HUES6 (cell line): ENCODE results near the gene KIRREL3.
"Not testable (repeated sequence)": the region's sequence is repeated elsewhere in the genome, so short reads cannot be mapped to it uniquely, and the experiment has no call there.

ENCODE experiments used
- H3K27ac ChIP-seq: 2 replicates; pipeline ENCODE4 v1.7.0; 2013; ENCODE audit warnings: low read depth, mild to moderate bottlenecking, low read length, inconsistent platforms
- H3K27me3 ChIP-seq: 2 replicates; pipeline ENCODE4 v1.6.1; 2013; ENCODE audit warnings: low read length; ENCODE audit not compliant: control insufficient read depth, insufficient read depth
- H3K36me3 ChIP-seq: 2 replicates; pipeline ENCODE4 v1.6.1; 2013; ENCODE audit warnings: low read length; ENCODE audit not compliant: control insufficient read depth, insufficient read depth
- H3K4me1 ChIP-seq: 2 replicates; pipeline ENCODE4 v1.6.1; 2013; ENCODE audit warnings: low read length; ENCODE audit not compliant: control insufficient read depth, insufficient read depth
- H3K4me3 ChIP-seq: 2 replicates; pipeline ENCODE4 v1.5.1; 2013; ENCODE audit warnings: low read depth, low read length
- H3K9ac ChIP-seq: one replicate; pipeline ENCODE4 v1.6.1; 2013; ENCODE audit warnings: mild to moderate bottlenecking, low read length
- H3K9me3 ChIP-seq: 2 replicates; pipeline ENCODE4 v1.6.1; 2013; ENCODE audit warnings: low read depth, low read length; ENCODE audit not compliant: control insufficient read depth, insufficient read depth

Gene KIRREL3

DNA sequence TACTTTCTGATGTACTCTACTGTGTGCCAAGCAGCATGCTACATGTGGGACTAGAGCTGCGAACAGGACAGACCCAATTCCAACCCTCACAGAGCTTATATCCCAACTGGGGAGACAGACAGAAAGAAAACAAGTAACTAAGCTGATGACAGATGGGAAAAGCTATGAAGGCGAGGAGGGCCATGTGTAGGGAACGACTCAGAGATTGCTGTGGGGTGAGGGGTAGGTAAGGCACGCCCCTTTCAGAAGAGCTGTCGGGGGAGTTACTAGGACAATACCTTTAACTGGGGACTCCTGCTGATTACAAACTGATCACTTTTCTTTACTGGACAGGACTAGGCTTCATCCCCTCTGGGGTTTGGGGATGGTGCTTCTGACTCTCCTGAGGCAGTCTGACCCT lies 596.2 kb downstream of the KIRREL3 start:
- Histone ChIP-seq H3K4me1 (peaks cover 33% of the 10 kb centered on the region), H3K9ac (no peak overlapping the region), H3K36me3 (peaks cover 21% of the 10 kb centered on the region; the same call in 1 of the 2 replicates), H3K9me3 (peaks cover 11% of the 10 kb centered on the region; the same call in 1 of the 2 replicates), H3K4me3 (no peak overlapping the region), H3K27me3 (no peaks in the 10 kb centered on the region), H3K27ac (no peak overlapping the region)

GRCh38 chr11:126403658-126404057 lies 596.9 kb downstream of the KIRREL3 start:
- no peak overlapping the region; the same call in 1 of the 2 replicates for H3K4me3 ChIP-seq
- peaks cover 13% of the 10 kb centered on the region; the same call in 1 of the 2 replicates for H3K36me3 ChIP-seq
- H3K4me1 ChIP-seq = peaks cover 33% of the 10 kb centered on the region
- peak overlapping the region; percentile 19 for H3K9ac ChIP-seq
- no peaks in the 10 kb centered on the region for H3K27me3 ChIP-seq
- H3K27ac ChIP-seq = no peak overlapping the region
- peaks cover 11% of the 10 kb centered on the region; the same call in 1 of the 2 replicates for H3K9me3 ChIP-seq

GRCh38 chr11:126403022-126403581 lies 597.5 kb downstream of the KIRREL3 start:
- H3K4me3 ChIP-seq = peak overlapping the region; percentile 9; the same call in 1 of the 2 replicates
- peak overlapping the region; percentile 5 for H3K9ac ChIP-seq
- H3K27ac ChIP-seq = no peak overlapping the region
- peaks cover 11% of the 10 kb centered on the region; the same call in 1 of the 2 replicates for H3K9me3 ChIP-seq
- peaks cover 10% of the 10 kb centered on the region; the same call in 1 of the 2 replicates for H3K36me3 ChIP-seq
- H3K27me3 ChIP-seq = no peaks in the 10 kb centered on the region
- peaks cover 33% of the 10 kb centered on the region for H3K4me1 ChIP-seq

DNA sequence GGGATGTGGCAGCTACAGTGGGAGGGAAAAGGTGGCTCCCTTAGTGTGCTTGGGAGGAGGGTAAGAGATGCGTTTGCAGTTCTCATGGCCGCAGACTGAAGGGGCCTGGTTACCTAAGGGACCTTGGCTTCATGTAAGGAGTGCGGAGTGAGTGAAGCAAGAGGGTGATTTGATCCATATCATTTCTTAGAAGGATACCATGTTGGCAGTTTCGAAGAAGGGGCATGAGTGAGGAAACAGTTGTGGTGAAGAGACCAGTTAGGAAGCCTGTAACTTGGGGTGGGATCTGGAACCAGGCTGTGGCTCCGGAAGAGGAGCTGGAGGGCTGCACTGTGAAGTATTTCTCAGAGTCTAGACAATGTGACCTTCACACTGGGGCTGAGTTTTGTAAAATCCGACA lies 600.1 kb downstream of the KIRREL3 start:
- Histone ChIP-seq H3K9ac (no peak overlapping the region), H3K27ac (no peak overlapping the region), H3K4me1 (peaks cover 29% of the 10 kb centered on the region), H3K9me3 (peaks cover 11% of the 10 kb centered on the region; the same call in 1 of the 2 replicates), H3K27me3 (no peaks in the 10 kb centered on the region), H3K4me3 (no peak overlapping the region), H3K36me3 (no peaks in the 10 kb centered on the region)

DNA sequence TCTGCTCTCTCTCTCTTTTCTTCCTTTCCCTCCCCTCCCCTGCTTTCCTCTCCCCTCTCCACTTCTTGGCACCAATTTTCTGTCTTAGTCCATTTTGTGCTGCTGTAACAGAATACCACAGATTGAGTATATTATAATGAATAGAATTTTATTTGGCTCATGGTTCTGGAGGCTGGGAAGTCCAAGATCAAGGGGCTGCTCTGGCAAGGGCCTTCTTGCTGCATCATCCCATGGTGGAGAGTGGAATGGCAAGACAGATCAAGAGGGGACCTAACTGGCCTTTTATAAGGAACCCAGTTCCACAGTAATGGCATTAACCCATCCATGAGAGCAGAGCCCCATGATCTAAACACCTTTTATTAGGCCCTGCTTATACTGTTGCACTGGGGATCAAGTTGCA lies 600.6 kb downstream of the KIRREL3 start:
- Histone ChIP-seq H3K9me3 (peaks cover 11% of the 10 kb centered on the region; the same call in 1 of the 2 replicates), H3K4me1 (peaks cover 25% of the 10 kb centered on the region), H3K27me3 (no peaks in the 10 kb centered on the region), H3K4me3 (no peak overlapping the region), H3K36me3 (no peaks in the 10 kb centered on the region), H3K9ac (no peak overlapping the region), H3K27ac (no peak overlapping the region)

GRCh38 chr11:126398721-126399120 lies 601.8 kb downstream of the KIRREL3 start:
- H3K9me3 ChIP-seq = peaks cover 11% of the 10 kb centered on the region; the same call in 1 of the 2 replicates
- peaks cover 14% of the 10 kb centered on the region for H3K4me1 ChIP-seq
- no peak overlapping the region for H3K9ac ChIP-seq
- no peaks in the 10 kb centered on the region for H3K36me3 ChIP-seq
- no peak overlapping the region for H3K27ac ChIP-seq
- no peaks in the 10 kb centered on the region for H3K27me3 ChIP-seq
- no peak overlapping the region for H3K4me3 ChIP-seq

GRCh38 chr11:126398296-126398695 lies 602.3 kb downstream of the KIRREL3 start:
- Histone ChIP-seq H3K36me3 (no peaks in the 10 kb centered on the region), H3K9ac (no peak overlapping the region), H3K4me3 (no peak overlapping the region), H3K4me1 (peaks cover 10% of the 10 kb centered on the region), H3K27ac (no peak overlapping the region), H3K9me3 (peaks cover 11% of the 10 kb centered on the region; the same call in 1 of the 2 replicates), H3K27me3 (no peaks in the 10 kb centered on the region)

DNA sequence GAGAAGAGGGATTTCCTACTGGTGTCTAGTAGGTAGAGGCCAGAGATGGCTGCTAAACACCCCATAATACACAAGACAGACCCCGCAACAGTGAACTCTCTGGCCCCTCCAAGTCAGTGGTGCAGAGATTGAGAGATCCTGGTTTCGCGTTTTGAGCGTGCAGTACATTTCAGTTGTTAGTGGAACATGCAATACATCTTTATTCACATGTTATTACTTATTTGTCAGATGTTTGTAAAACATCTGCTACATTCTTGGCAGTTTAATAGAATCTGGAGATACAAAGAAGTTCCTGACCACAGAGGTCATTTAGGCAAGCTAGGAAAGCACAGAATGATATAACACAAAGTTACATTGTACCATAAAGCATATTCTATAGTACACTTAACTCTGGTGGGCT lies 603.6 kb downstream of the KIRREL3 start:
- Histone ChIP-seq H3K9ac (no peak overlapping the region), H3K4me1 (peaks cover 2% of the 10 kb centered on the region; the same call in 1 of the 2 replicates), H3K9me3 (peaks cover 11% of the 10 kb centered on the region; the same call in 1 of the 2 replicates), H3K27me3 (no peaks in the 10 kb centered on the region), H3K36me3 (no peaks in the 10 kb centered on the region), H3K27ac (no peak overlapping the region), H3K4me3 (no peak overlapping the region)

DNA sequence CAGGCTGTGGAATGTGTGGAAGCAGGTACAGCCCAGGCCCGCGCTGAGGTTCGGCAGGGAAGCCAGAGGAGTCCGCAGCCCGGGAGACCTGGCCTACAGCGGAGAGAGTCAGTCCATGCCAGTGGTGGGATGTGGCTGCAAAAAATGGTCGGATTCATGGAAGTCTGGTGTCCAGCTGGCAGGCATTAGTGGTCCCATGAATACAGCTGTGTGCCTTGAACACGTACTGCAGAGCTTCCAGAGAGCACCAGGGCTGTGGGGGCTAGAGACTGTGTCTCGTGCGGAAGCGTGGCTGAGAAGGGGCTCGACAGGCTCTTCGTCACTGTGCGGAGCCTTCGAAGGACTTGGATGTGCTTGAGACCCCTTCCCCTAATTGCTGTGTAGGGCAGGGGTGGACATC lies 604.3 kb downstream of the KIRREL3 start:
- H3K27me3 ChIP-seq, H3K36me3 ChIP-seq, H3K27ac ChIP-seq, H3K4me3 ChIP-seq, H3K9ac ChIP-seq, H3K4me1 ChIP-seq: not testable (repeated sequence)
- peaks cover 11% of the 10 kb centered on the region; the same call in 1 of the 2 replicates for H3K9me3 ChIP-seq

- H3K4me1 ChIP-seq, H3K9ac ChIP-seq, H3K27me3 ChIP-seq, H3K4me3 ChIP-seq, H3K27ac ChIP-seq, H3K36me3 ChIP-seq: not testable (repeated sequence)
- H3K9me3 ChIP-seq = peaks cover 11% of the 10 kb centered on the region; the same call in 1 of the 2 replicates
Observed at GRCh38 chr11:126395784-126396183, 604.8 kb downstream of the KIRREL3 start.

DNA sequence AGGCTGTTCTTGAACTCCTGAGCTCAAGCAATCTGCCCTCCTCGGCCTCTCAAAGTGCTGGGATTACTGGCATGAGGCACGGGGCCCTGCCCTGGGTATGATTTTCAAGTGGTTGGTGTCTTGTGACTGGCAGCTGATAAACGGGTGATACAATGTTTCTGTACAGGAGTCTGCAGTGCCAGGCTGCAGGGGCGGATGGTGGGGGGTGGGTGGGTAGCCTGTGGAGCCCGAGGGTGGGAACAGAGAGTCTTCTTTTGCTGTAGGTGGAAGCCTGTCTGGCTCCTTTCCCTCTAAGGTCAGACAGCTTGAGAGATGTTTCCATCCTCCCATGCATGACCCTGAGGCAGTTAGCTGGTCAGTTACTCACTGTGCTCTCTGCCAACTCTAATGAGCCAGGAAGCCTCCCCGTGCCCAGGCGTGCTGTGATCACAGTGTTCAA lies 605.9 kb downstream of the KIRREL3 start:
- not testable (repeated sequence) for H3K27ac ChIP-seq, H3K4me1 ChIP-seq, H3K9ac ChIP-seq, H3K4me3 ChIP-seq, H3K36me3 ChIP-seq, H3K9me3 ChIP-seq, H3K27me3 ChIP-seq
